Measurements from ENCODE around the gene LCN12. TPM values are rescaled to one million over a fixed set of nuclear protein-coding genes. Genes with fewer than 3 reads are reported as not detected.

The LCN12 gene
- total RNA-seq, 1 experiment from 2014 or later: 0.55 TPM

GRCh38 chr9:136978865-136979544 lies 26.9 kb downstream of the LCN12 start:
- no peak for TF ChIP-seq EZH2phosphoT487 (IDR thresholded peaks at IDR 0.05; ENCODE audit: borderline replicate concordance, low read length)
- H3K4me2 ChIP-seq (ENCODE audit: low read length): no peak overlapping the region
- H3K36me3 ChIP-seq (ENCODE audit: low read depth, low read length): no peaks in the 10 kb centered on the region
- ChIA-PET POLR2A (ENCODE audit: unreplicated experiment) (interaction anchor here (0.6 kb wide), 1 partner anchor 252 kb away, joined by 7 read pairs; no protein-coding TSS in a partner anchor), CTCF (no interaction called here)
- ATAC-seq (no peak), DNase-seq (no peak)
- no peak overlapping the region for H3K9ac ChIP-seq (ENCODE audit: low read length)
- no peaks in the 10 kb centered on the region for H3K27me3 ChIP-seq (ENCODE audit: low read length)
- no peak overlapping the region for H3K27ac ChIP-seq (ENCODE audit: low read length)
- H4K20me1 ChIP-seq (ENCODE audit: low read length): no peaks in the 10 kb centered on the region
- no peaks in the 10 kb centered on the region for H3F3A ChIP-seq (ENCODE audit: low read length, unreplicated experiment)
- H3K4me1 ChIP-seq (ENCODE audit: insufficient read depth, low read length): no peaks in the 10 kb centered on the region
- H3K79me2 ChIP-seq (ENCODE audit: low read length): no peaks in the 10 kb centered on the region
- intact Hi-C loops (cut with micrococcal nuclease): no loop called here
- no peak overlapping the region for H3K4me3 ChIP-seq (ENCODE audit: low read length)
- no peak overlapping the region for H2AFZ ChIP-seq (ENCODE audit: low read length)
- no peaks in the 10 kb centered on the region for H3K9me3 ChIP-seq (ENCODE audit: low read length)
- no TSS peak for BruUV-seq (replicated peaks)
- no peaks in the 10 kb centered on the region for H3K9me2 ChIP-seq (replicated peaks; ENCODE audit: low read length)

- no peak overlapping the region for H3K9ac ChIP-seq (ENCODE audit: low read length)
- H3K4me1 ChIP-seq (ENCODE audit: insufficient read depth, low read length): no peaks in the 10 kb centered on the region
- no peak overlapping the region for H2AFZ ChIP-seq (ENCODE audit: low read length)
- no peak overlapping the region for H3K4me3 ChIP-seq (ENCODE audit: low read length)
- H3K27me3 ChIP-seq (ENCODE audit: low read length): no peaks in the 10 kb centered on the region
- intact Hi-C loops (cut with micrococcal nuclease): no loop called here
- no TSS peak for BruUV-seq (replicated peaks)
- H4K20me1 ChIP-seq (ENCODE audit: low read length): no peaks in the 10 kb centered on the region
- TF ChIP-seq EZH2 (IDR thresholded peaks at IDR 0.05; ENCODE audit: low read length, unreplicated experiment) (no peak), EZH2phosphoT487 (IDR thresholded peaks at IDR 0.05; ENCODE audit: borderline replicate concordance, low read length) (no peak), CTCF (conservative IDR thresholded peaks at IDR 0.05; ENCODE audit: low read depth, low read length) (no peak)
- H3K79me2 ChIP-seq (ENCODE audit: low read length): no peaks in the 10 kb centered on the region
- no peaks in the 10 kb centered on the region for H3K9me2 ChIP-seq (replicated peaks; ENCODE audit: low read length)
- ChIA-PET POLR2A (ENCODE audit: unreplicated experiment) (no interaction called here), CTCF (no interaction called here)
- no peaks in the 10 kb centered on the region for H3K9me3 ChIP-seq (ENCODE audit: low read length)
- DNase-seq (no peak), ATAC-seq (no peak)
- H3K27ac ChIP-seq (ENCODE audit: low read length): no peak overlapping the region
- no peaks in the 10 kb centered on the region for H3F3A ChIP-seq (ENCODE audit: low read length, unreplicated experiment)
- H3K36me3 ChIP-seq (ENCODE audit: low read depth, low read length): no peaks in the 10 kb centered on the region
- no peak overlapping the region for H3K4me2 ChIP-seq (ENCODE audit: low read length)
These were observed 27.9 kb downstream of the LCN12 start for GRCh38 chr9:136979769-136980587.

- intact Hi-C loops (cut with micrococcal nuclease): no loop called here
- H4K20me1 ChIP-seq (ENCODE audit: low read length): no peaks in the 10 kb centered on the region
- no peaks in the 10 kb centered on the region for H3K79me2 ChIP-seq (ENCODE audit: low read length)
- H3K27me3 ChIP-seq (ENCODE audit: low read length): no peaks in the 10 kb centered on the region
- no peak overlapping the region for H3K9ac ChIP-seq (ENCODE audit: low read length)
- H3K27ac ChIP-seq (ENCODE audit: low read length): no peak overlapping the region
- DNase-seq: no peak
- ATAC-seq: no peak
- TF ChIP-seq CTCF (conservative IDR thresholded peaks at IDR 0.05; ENCODE audit: low read depth, low read length) (no peak), EZH2phosphoT487 (IDR thresholded peaks at IDR 0.05; ENCODE audit: borderline replicate concordance, low read length) (no peak), EZH2 (IDR thresholded peaks at IDR 0.05; ENCODE audit: low read length, unreplicated experiment) (no peak)
- H2AFZ ChIP-seq (ENCODE audit: low read length): no peak overlapping the region
- no TSS peak for BruUV-seq (replicated peaks)
- ChIA-PET POLR2A (ENCODE audit: unreplicated experiment) (no interaction called here), CTCF (no interaction called here)
- no peak overlapping the region for H3K4me3 ChIP-seq (ENCODE audit: low read length)
- H3K4me1 ChIP-seq (ENCODE audit: insufficient read depth, low read length): no peaks in the 10 kb centered on the region
- H3F3A ChIP-seq (ENCODE audit: low read length, unreplicated experiment): no peaks in the 10 kb centered on the region
- H3K4me2 ChIP-seq (ENCODE audit: low read length): no peak overlapping the region
- no peaks in the 10 kb centered on the region for H3K9me3 ChIP-seq (ENCODE audit: low read length)
- no peaks in the 10 kb centered on the region for H3K9me2 ChIP-seq (replicated peaks; ENCODE audit: low read length)
- no peaks in the 10 kb centered on the region for H3K36me3 ChIP-seq (ENCODE audit: low read depth, low read length)
These were observed 28.8 kb downstream of the LCN12 start for GRCh38 chr9:136980669-136981478.

Measured in PC-3 (cell line).